H9 (cell line): Measurements from ENCODE around the gene C1orf56. TPM values are rescaled to one million over a fixed set of nuclear protein-coding genes. Genes with fewer than 3 reads are reported as not detected.

Experiments used
- DNase-seq: peaks from one replicate; pipeline ENCODE4 v3.0.0-alpha.2; 2017
- H2AFZ ChIP-seq: one replicate; pipeline ENCODE4 v1.6.1; 2013; ENCODE audit warnings: mild to moderate bottlenecking, low read length, control low read depth, moderate library complexity
- H2AK5ac ChIP-seq: 2 replicates; pipeline ENCODE4 v1.6.1; 2013; ENCODE audit warnings: low read length, control low read depth, mixed read lengths; ENCODE audit not compliant: insufficient read length
- H2BK120ac ChIP-seq: one replicate; pipeline ENCODE4 v1.6.1; 2013; ENCODE audit warnings: low read depth, mild to moderate bottlenecking, low read length, control low read depth, inconsistent platforms; ENCODE audit not compliant: poor library complexity, severe bottlenecking
- H2BK12ac ChIP-seq: 2 replicates; pipeline ENCODE4 v1.6.1; 2013; ENCODE audit warnings: low read length, control low read depth, mixed read lengths, low read depth; ENCODE audit not compliant: insufficient read length
- H2BK15ac ChIP-seq: 2 replicates; pipeline ENCODE4 v1.6.1; 2013; ENCODE audit warnings: low read depth, low read length, control low read depth
- H2BK20ac ChIP-seq: one replicate; pipeline ENCODE4 v1.6.1; 2013; ENCODE audit warnings: low read depth, mild to moderate bottlenecking, low read length, control low read depth, inconsistent platforms; ENCODE audit not compliant: poor library complexity, severe bottlenecking
- H2BK5ac ChIP-seq: 2 replicates; pipeline ENCODE4 v1.6.1; 2013; ENCODE audit warnings: low read length, control low read depth, mixed read lengths; ENCODE audit not compliant: insufficient read length
- H3K14ac ChIP-seq: 2 replicates; pipeline ENCODE4 v1.6.1; 2013; ENCODE audit warnings: low read length, control low read depth; ENCODE audit not compliant: insufficient read depth
- H3K18ac ChIP-seq: 2 replicates; pipeline ENCODE4 v1.6.1; 2013; ENCODE audit warnings: low read depth, mild to moderate bottlenecking, mixed read lengths, low read length, control low read depth; ENCODE audit not compliant: insufficient read length
- H3K23ac ChIP-seq: 2 replicates; pipeline ENCODE4 v1.6.1; 2013; ENCODE audit warnings: low read length, control low read depth, mixed read lengths, low read depth; ENCODE audit not compliant: insufficient read length
- H3K23me2 ChIP-seq: 2 replicates; pipeline ENCODE4 v1.6.1; 2013; ENCODE audit warnings: low read depth, mild to moderate bottlenecking, mixed read lengths, low read length, control low read depth; ENCODE audit not compliant: insufficient read length, poor library complexity, severe bottlenecking
- H3K27ac ChIP-seq: 2 replicates; pipeline ENCODE4 v1.5.1; 2013; ENCODE audit warnings: low read length, control low read depth, mixed read lengths, low read depth; ENCODE audit not compliant: insufficient read length
- H3K27me3 ChIP-seq: 2 replicates; pipeline ENCODE4 v1.6.1; 2013; ENCODE audit warnings: low read length, control low read depth, inconsistent platforms; ENCODE audit not compliant: insufficient read depth
- H3K4ac ChIP-seq: 2 replicates; pipeline ENCODE4 v1.6.1; 2013; ENCODE audit warnings: low read depth, mild to moderate bottlenecking, control low read depth, inconsistent platforms, low read length, moderate library complexity
- H3K4me1 ChIP-seq: 2 replicates; pipeline ENCODE4 v1.6.1; 2013; ENCODE audit warnings: low read length, control low read depth, inconsistent platforms; ENCODE audit not compliant: insufficient read depth
- H3K4me2 ChIP-seq: 2 replicates; pipeline ENCODE4 v1.6.1; 2013; ENCODE audit warnings: low read length, control low read depth, mixed read lengths; ENCODE audit not compliant: insufficient read length, insufficient read depth
- H3K56ac ChIP-seq: 2 replicates; pipeline ENCODE4 v1.6.1; 2013; ENCODE audit warnings: low read depth, mild to moderate bottlenecking, mixed read lengths, low read length, control low read depth; ENCODE audit not compliant: insufficient read length
- H3K79me1 ChIP-seq: 2 replicates; pipeline ENCODE4 v1.6.1; 2013; ENCODE audit warnings: low read depth, mild to moderate bottlenecking, moderate library complexity, low read length, control low read depth, inconsistent platforms; ENCODE audit not compliant: insufficient read depth, poor library complexity, severe bottlenecking
- H3K79me2 ChIP-seq: 2 replicates; pipeline ENCODE4 v1.6.1; 2013; ENCODE audit warnings: low read length, control low read depth, inconsistent platforms; ENCODE audit not compliant: insufficient read depth
- H3K9ac ChIP-seq: 2 replicates; pipeline ENCODE4 v1.6.1; 2013; ENCODE audit warnings: low read length, control low read depth, mixed read lengths; ENCODE audit not compliant: insufficient read length; ENCODE audit errors: extremely low read depth
- H3K9me3 ChIP-seq: one replicate; pipeline ENCODE4 v1.6.1; 2013; ENCODE audit warnings: low read depth, low read length, inconsistent platforms; ENCODE audit not compliant: control insufficient read depth
- H3T11ph ChIP-seq: one replicate; pipeline ENCODE4 v1.6.1; 2013; ENCODE audit warnings: mild to moderate bottlenecking, low read length, control low read depth, inconsistent platforms
- H4K20me1 ChIP-seq: one replicate; pipeline ENCODE4 v1.6.1; 2013; ENCODE audit not compliant: control insufficient read depth, insufficient read length, insufficient read depth
- H4K5ac ChIP-seq: 2 replicates; pipeline ENCODE4 v1.6.1; 2013; ENCODE audit warnings: low read depth, mild to moderate bottlenecking, mixed read lengths, low read length, control low read depth; ENCODE audit not compliant: insufficient read length
- H4K8ac ChIP-seq: replicated peaks from 2 replicates; pipeline ENCODE4 v1.6.1; 2013; ENCODE audit warnings: low read length, control low read depth, mixed read lengths, low read depth; ENCODE audit not compliant: insufficient read length
- H4K91ac ChIP-seq: 2 replicates; pipeline ENCODE4 v1.6.1; 2013; ENCODE audit warnings: low read depth, mild to moderate bottlenecking, moderate library complexity, mixed read lengths, low read length, control low read depth; ENCODE audit not compliant: insufficient read length
- H3K27ac Mint-ChIP-seq, 3 experiments: 2 replicates in 2 of 3; 3 replicates in 1 of 3; pipeline ENCODE4 v1.8.0; 2020 to 2021; ENCODE audit warnings: mixed read lengths in 3 of 3, mild to moderate bottlenecking in 1 of 3, moderate library complexity in 1 of 3
- H3K27me3 Mint-ChIP-seq: 2 replicates; pipeline ENCODE4 v1.8.0; 2021; ENCODE audit warnings: low read depth, mild to moderate bottlenecking, moderate library complexity, mixed read lengths
- H3K36me3 Mint-ChIP-seq, 3 experiments: 2 replicates in 2 of 3; 3 replicates in 1 of 3; pipeline ENCODE4 v1.8.0; 2020 to 2021; ENCODE audit warnings: low read depth in 3 of 3, mixed read lengths in 3 of 3; ENCODE audit not compliant: insufficient read depth in 1 of 3
- H3K4me1 Mint-ChIP-seq, 2 experiments: 2 replicates each; pipeline ENCODE4 v1.8.0; 2020; ENCODE audit warnings: mixed read lengths in 2 of 2
- H3K4me3 Mint-ChIP-seq, 2 experiments: 2 replicates in 1 of 2; 3 replicates in 1 of 2; pipeline ENCODE4 v1.8.0; 2020 to 2021; ENCODE audit warnings: mild to moderate bottlenecking in 2 of 2, mixed read lengths in 2 of 2, moderate library complexity in 1 of 2
- H3K9me3 Mint-ChIP-seq, 2 experiments: 2 replicates in 1 of 2; 3 replicates in 1 of 2; pipeline ENCODE4 v1.8.0; 2020; ENCODE audit warnings: mild to moderate bottlenecking in 2 of 2, mixed read lengths in 2 of 2, moderate library complexity in 1 of 2
- WGBS: extraction: QIAGEN DNeasy Blood & Tissue Kit; methylation state at CpG from one replicate; pipeline ENCODE4 v1.1.7; 2013; ENCODE audit warnings: missing lambda C conversion rate, low lambda C conversion rate, mixed read lengths; ENCODE audit not compliant: insufficient read length; ENCODE audit errors: extremely low coverage; 5-methylcytosine and 5-hydroxymethylcytosine counted together
- total RNA-seq: library from RNA; stranded (reverse); gene quantifications from 2 replicates; pipeline ENCODE4 v1.2.1, GENCODE V29; 2021
- TF ChIP-seq, protein P1 (sequence below): fragments of 200-600 bp; sonication (generic); conservative IDR thresholded peaks from 3 replicates; pipeline ENCODE4 v1.8.0; 2021; ENCODE audit warnings: antibody characterized with exemption, mild to moderate bottlenecking

Gene C1orf56
- total RNA-seq, 1 experiment from 2014 or later, result 4.8 TPM

DNA sequence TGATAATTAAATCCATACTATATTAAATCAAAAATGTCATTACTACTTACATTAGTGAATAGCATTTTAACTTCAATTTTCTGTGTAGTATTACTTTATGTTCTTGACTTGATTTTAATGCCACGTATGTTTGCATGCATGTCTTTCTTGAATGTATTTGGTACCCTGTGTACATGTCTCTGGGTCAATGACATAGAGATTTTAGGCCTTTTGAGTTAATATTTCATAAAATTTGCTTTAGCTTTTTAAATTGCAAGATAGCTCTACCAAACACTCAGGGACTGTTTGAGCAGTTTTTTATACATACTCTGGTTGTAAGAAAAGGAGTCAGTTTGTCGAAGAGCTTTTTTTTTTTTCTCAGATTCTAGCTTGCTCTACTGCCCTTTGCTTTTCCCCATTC, 14.2 kb downstream of the C1orf56 start:
- Histone ChIP-seq H3K23ac (no peak overlapping the region), H2AK5ac (no peak overlapping the region), H4K5ac (no peak overlapping the region), H2BK5ac (no peak overlapping the region), H3K14ac (no peak overlapping the region), H2BK15ac (no peak overlapping the region), H2BK20ac (no peak overlapping the region), H3K23me2 (peaks cover 22% of the 10 kb centered on the region), H3K9ac (no peak overlapping the region), H3K9me3 (no peaks in the 10 kb centered on the region), H3K79me2 (peaks cover 30% of the 10 kb centered on the region; the same call in 1 of the 2 replicates), H3K27me3 (no peaks in the 10 kb centered on the region), H3K4me1 (peaks cover 7% of the 10 kb centered on the region; the same call in 1 of the 2 replicates), H2AFZ (no peak overlapping the region), H2BK120ac (no peak overlapping the region), H3K79me1 (peaks cover 10% of the 10 kb centered on the region), H3T11ph (no peak overlapping the region), H4K20me1 (no peaks in the 10 kb centered on the region), H3K4ac (no peak overlapping the region), H3K4me2 (peak overlapping the region; percentile 86), H2BK12ac (no peak overlapping the region), H3K18ac (no peak overlapping the region), H4K8ac (no peak overlapping the region), H3K27ac (no peak overlapping the region), H4K91ac (no peak overlapping the region), H3K56ac (no peak overlapping the region)
- TF ChIP-seq, protein P1, sequence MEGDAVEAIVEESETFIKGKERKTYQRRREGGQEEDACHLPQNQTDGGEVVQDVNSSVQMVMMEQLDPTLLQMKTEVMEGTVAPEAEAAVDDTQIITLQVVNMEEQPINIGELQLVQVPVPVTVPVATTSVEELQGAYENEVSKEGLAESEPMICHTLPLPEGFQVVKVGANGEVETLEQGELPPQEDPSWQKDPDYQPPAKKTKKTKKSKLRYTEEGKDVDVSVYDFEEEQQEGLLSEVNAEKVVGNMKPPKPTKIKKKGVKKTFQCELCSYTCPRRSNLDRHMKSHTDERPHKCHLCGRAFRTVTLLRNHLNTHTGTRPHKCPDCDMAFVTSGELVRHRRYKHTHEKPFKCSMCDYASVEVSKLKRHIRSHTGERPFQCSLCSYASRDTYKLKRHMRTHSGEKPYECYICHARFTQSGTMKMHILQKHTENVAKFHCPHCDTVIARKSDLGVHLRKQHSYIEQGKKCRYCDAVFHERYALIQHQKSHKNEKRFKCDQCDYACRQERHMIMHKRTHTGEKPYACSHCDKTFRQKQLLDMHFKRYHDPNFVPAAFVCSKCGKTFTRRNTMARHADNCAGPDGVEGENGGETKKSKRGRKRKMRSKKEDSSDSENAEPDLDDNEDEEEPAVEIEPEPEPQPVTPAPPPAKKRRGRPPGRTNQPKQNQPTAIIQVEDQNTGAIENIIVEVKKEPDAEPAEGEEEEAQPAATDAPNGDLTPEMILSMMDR, result no peak
- peak overlapping the region; percentile 94 to 98 for H3K4me3 Mint-ChIP-seq
- no peaks in the 10 kb centered on the region for H3K27me3 Mint-ChIP-seq
- H3K4me1 Mint-ChIP-seq, result peaks cover 42 to 46% of the 10 kb centered on the region in 2 experiments
- peaks cover 10 to 32% (median 28%) of the 10 kb centered on the region in 3 experiments for H3K36me3 Mint-ChIP-seq
- DNase-seq, result no peak
- no peaks in the 10 kb centered on the region for H3K9me3 Mint-ChIP-seq
- WGBS, result no CpG with 5 or more reads among the region's 2 CpGs
- peak overlapping the region in 1 of 3 experiments; percentile 36; a peak in 1 of 7 replicates for H3K27ac Mint-ChIP-seq
